ENCODE measurements around the gene TTBK1.

TTBK1 gene

GRCh38 chr6:43256670-43257366 is 13.5 kb downstream of the TTBK1 start:
- Mint-ChIP-seq H3K36me3 (ENCODE audit: low read depth) (no peaks in the 10 kb centered on the region), H3K9me3 (no peaks in the 10 kb centered on the region), H3K27me3 (peaks cover 19% of the 10 kb centered on the region), H3K4me1 (ENCODE audit: low read depth) (peaks cover 24% of the 10 kb centered on the region), H3K27ac (no peak overlapping the region), H3K4me3 (no peak overlapping the region)

GRCh38 chr6:43257367-43258145 is 14.3 kb downstream of the TTBK1 start:
- H3K9me3 Mint-ChIP-seq, result no peaks in the 10 kb centered on the region
- peaks cover 22% of the 10 kb centered on the region for H3K4me1 Mint-ChIP-seq (ENCODE audit: low read depth)
- peaks cover 14% of the 10 kb centered on the region for H3K27me3 Mint-ChIP-seq
- H3K4me3 Mint-ChIP-seq, result no peak overlapping the region
- no peaks in the 10 kb centered on the region for H3K36me3 Mint-ChIP-seq (ENCODE audit: low read depth)
- peak overlapping the region; percentile 73 for H3K27ac Mint-ChIP-seq

DNA sequence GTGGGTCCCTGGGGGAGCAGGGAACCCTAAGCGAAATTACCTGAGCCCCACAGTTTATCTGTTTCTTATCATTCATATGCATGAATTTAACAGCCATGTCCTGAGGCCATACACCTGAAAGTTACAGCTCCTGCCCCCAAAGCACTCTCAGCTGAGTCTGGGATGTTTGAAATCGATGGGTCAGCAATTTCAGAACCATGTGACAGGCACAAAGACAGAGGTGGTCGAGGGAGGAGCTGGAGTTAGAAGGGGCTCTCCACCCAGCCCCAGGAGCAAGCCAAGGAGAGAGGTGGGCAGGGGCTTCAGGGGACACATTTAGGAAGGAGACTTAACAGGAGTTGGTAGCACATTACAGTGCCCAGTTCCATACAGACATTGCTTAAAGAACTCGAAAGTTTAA is 14.9 kb downstream of the TTBK1 start:
- H3K4me3 Mint-ChIP-seq, result no peak overlapping the region
- peaks cover 8% of the 10 kb centered on the region for H3K27me3 Mint-ChIP-seq
- peaks cover 22% of the 10 kb centered on the region for H3K4me1 Mint-ChIP-seq (ENCODE audit: low read depth)
- no peaks in the 10 kb centered on the region for H3K9me3 Mint-ChIP-seq
- H3K36me3 Mint-ChIP-seq (ENCODE audit: low read depth), result no peaks in the 10 kb centered on the region
- H3K27ac Mint-ChIP-seq, result no peak overlapping the region

- Mint-ChIP-seq H3K27me3 (peaks cover 8% of the 10 kb centered on the region), H3K4me3 (no peak overlapping the region), H3K36me3 (ENCODE audit: low read depth) (no peaks in the 10 kb centered on the region), H3K27ac (no peak overlapping the region), H3K9me3 (no peaks in the 10 kb centered on the region), H3K4me1 (ENCODE audit: low read depth) (peaks cover 19% of the 10 kb centered on the region)
Measured at GRCh38 chr6:43258807-43259686, 15.8 kb downstream of the TTBK1 start.

GRCh38 chr6:43260791-43261190 is 17.5 kb downstream of the TTBK1 start:
- no peak overlapping the region for H3K4me3 Mint-ChIP-seq
- H3K4me1 Mint-ChIP-seq (ENCODE audit: low read depth), result peaks cover 12% of the 10 kb centered on the region
- H3K36me3 Mint-ChIP-seq (ENCODE audit: low read depth), result no peaks in the 10 kb centered on the region
- peaks cover 6% of the 10 kb centered on the region for H3K27me3 Mint-ChIP-seq
- no peaks in the 10 kb centered on the region for H3K9me3 Mint-ChIP-seq
- no peak overlapping the region for H3K27ac Mint-ChIP-seq

GRCh38 chr6:43261198-43261597 is 17.9 kb downstream of the TTBK1 start:
- Mint-ChIP-seq H3K36me3 (ENCODE audit: low read depth) (no peaks in the 10 kb centered on the region), H3K27ac (no peak overlapping the region), H3K4me3 (no peak overlapping the region)

DNA sequence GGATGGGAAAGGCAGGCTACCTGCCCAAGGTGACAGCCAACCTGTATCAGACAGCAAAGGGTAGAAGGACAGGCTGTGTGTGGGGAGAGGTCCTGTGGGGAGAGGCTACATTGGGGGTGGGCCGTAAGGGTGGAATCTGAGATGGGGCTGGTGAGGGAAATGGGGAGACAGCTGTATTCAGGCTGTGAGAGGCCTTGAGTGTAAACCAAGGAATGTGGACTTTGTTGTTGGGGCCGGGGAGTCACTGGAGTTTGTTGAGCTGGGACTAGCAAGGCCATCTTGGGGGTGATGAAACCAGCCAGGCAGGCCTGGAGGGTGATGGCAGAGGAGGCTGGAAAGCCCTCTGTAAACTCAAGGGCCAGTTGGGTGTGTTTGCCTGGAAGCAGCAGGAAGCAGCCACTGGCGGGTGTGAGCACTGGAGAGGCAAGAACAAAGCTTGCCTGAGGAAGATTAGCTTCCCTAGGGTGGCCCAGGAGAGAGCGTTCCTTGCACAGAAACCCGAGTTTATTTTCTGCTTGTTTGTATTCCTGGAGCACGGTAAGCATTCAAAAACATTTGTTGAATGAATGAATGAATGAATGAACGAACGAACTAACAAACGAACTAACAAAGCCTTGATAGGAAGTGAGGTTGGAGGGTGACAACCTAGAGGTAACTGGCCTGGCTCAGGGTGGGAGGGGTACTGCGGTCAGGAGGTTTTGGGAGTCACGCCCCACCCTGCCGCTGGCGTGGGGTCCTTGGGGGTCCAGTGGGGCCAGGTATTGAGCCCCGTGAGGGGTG is 18.9 kb downstream of the TTBK1 start:
- Mint-ChIP-seq H3K27ac (no peak overlapping the region), H3K4me3 (no peak overlapping the region), H3K4me1 (ENCODE audit: low read depth) (peaks cover 9% of the 10 kb centered on the region), H3K9me3 (no peaks in the 10 kb centered on the region), H3K27me3 (peaks cover 4% of the 10 kb centered on the region), H3K36me3 (ENCODE audit: low read depth) (no peaks in the 10 kb centered on the region)

More at GRCh38 chr6:43261198-43261597, 17.9 kb downstream of the TTBK1 start:
- Mint-ChIP-seq H3K9me3 (no peaks in the 10 kb centered on the region), H3K4me1 (ENCODE audit: low read depth) (peaks cover 12% of the 10 kb centered on the region), H3K27me3 (peaks cover 4% of the 10 kb centered on the region)

- H3K4me3 Mint-ChIP-seq, result no peak overlapping the region
- H3K27me3 Mint-ChIP-seq, result peaks cover 4% of the 10 kb centered on the region
- peaks cover 2% of the 10 kb centered on the region for H3K4me1 Mint-ChIP-seq (ENCODE audit: low read depth)
- no peaks in the 10 kb centered on the region for H3K36me3 Mint-ChIP-seq (ENCODE audit: low read depth)
- H3K27ac Mint-ChIP-seq, result no peak overlapping the region
- no peaks in the 10 kb centered on the region for H3K9me3 Mint-ChIP-seq
Measured at GRCh38 chr6:43262780-43263313, 19.6 kb downstream of the TTBK1 start.

DNA sequence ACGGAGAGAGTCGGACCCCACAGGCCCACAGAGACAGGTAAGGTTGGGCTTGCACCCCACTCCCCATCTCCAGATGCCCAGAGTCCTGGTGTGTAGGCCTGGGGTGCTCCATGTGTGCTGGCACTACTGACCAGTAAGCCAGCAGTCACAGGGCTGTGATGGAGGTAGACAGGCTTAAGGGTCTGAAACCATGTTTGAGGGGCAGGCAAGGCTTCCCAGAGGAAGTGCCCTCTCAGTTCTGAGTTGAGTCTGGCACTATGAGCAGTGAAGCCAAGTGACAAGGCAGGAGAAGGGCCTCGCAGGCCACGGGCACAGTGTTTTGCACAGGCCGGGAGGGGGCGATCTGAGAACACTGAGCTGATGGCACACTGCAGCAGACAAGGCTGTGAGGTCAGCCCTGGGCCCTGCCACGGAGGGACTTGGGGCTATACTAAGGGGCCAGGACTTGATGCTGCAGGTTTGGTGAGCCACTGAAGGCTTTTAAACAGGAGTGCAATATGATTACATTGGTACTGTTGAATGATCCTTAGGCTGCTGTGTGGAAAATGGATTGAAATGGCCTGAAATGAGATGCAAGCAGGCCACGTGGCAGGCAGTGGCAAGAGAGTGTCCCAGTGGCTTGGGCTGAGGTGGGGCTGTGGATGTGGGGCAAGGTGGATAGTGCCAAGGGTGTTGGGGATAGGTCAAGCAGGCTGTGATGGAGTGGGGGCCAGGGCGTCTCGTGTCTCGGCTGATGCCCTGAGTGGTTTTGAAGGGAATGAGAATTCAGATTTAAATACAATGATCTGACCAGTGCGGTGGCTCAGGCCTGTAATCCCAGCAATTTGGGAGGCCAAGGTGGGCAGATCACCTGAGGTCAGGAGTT is 20.3 kb downstream of the TTBK1 start:
- no peaks in the 10 kb centered on the region for H3K9me3 Mint-ChIP-seq
- H3K4me1 Mint-ChIP-seq (ENCODE audit: low read depth), result peaks cover 1% of the 10 kb centered on the region
- peak overlapping the region; percentile 19 for H3K27ac Mint-ChIP-seq

GRCh38 chr6:43264599-43265145 is 21.4 kb downstream of the TTBK1 start:
- Mint-ChIP-seq H3K4me3 (no peak overlapping the region), H3K36me3 (ENCODE audit: low read depth) (no peaks in the 10 kb centered on the region), H3K27ac (no peak overlapping the region), H3K27me3 (peaks cover 6% of the 10 kb centered on the region), H3K9me3 (no peaks in the 10 kb centered on the region), H3K4me1 (ENCODE audit: low read depth) (peaks cover 8% of the 10 kb centered on the region)

More for the DNA sequence above, 20.3 kb downstream of the TTBK1 start:
- Mint-ChIP-seq H3K36me3 (ENCODE audit: low read depth) (no peaks in the 10 kb centered on the region), H3K27me3 (no peaks in the 10 kb centered on the region), H3K4me3 (no peak overlapping the region)

GRCh38 chr6:43265564-43265963 is 22.3 kb downstream of the TTBK1 start:
- no peak overlapping the region for H3K4me3 Mint-ChIP-seq
- no peak overlapping the region for H3K27ac Mint-ChIP-seq
- H3K9me3 Mint-ChIP-seq, result no peaks in the 10 kb centered on the region
- H3K4me1 Mint-ChIP-seq (ENCODE audit: low read depth), result peaks cover 15% of the 10 kb centered on the region
- H3K27me3 Mint-ChIP-seq, result peaks cover 6% of the 10 kb centered on the region
- H3K36me3 Mint-ChIP-seq (ENCODE audit: low read depth), result no peaks in the 10 kb centered on the region

- Mint-ChIP-seq H3K4me3 (no peak overlapping the region), H3K27me3 (peaks cover 13% of the 10 kb centered on the region), H3K9me3 (no peaks in the 10 kb centered on the region), H3K36me3 (ENCODE audit: low read depth) (no peaks in the 10 kb centered on the region), H3K27ac (no peak overlapping the region), H3K4me1 (ENCODE audit: low read depth) (peaks cover 15% of the 10 kb centered on the region)
Measured at GRCh38 chr6:43267619-43268354, 24.5 kb downstream of the TTBK1 start.

- Mint-ChIP-seq H3K4me1 (ENCODE audit: low read depth) (peaks cover 15% of the 10 kb centered on the region), H3K36me3 (ENCODE audit: low read depth) (no peaks in the 10 kb centered on the region), H3K27ac (no peak overlapping the region), H3K27me3 (peaks cover 13% of the 10 kb centered on the region), H3K9me3 (no peaks in the 10 kb centered on the region), H3K4me3 (no peak overlapping the region)
Measured at GRCh38 chr6:43268355-43268700, 25.0 kb downstream of the TTBK1 start.
